GM19438 (cell line): ENCODE measurements around the gene PLGRKT.
"Not testable (repeated sequence)": the region's sequence is repeated elsewhere in the genome, so short reads cannot be mapped to it uniquely, and the experiment has no call there.

Experiments used
- ATAC-seq: cut with Tn5 transposase; IDR thresholded peaks from one replicate; pipeline ENCODE4 v1.9.1; 2021; ENCODE audit warnings: low read depth; ENCODE audit not compliant: unreplicated experiment

The PLGRKT gene

GRCh38 chr9:5433841-5434810 lies 3.6 kb downstream of the PLGRKT start:
- not testable (repeated sequence) for ATAC-seq

- ATAC-seq, result not testable (repeated sequence)
Measured at GRCh38 chr9:5433328-5433727, 4.4 kb downstream of the PLGRKT start.

GRCh38 chr9:5432890-5433289 lies 4.8 kb downstream of the PLGRKT start:
- ATAC-seq, result not testable (repeated sequence)

- no peak for ATAC-seq
Measured at GRCh38 chr9:5430912-5431311, 6.8 kb downstream of the PLGRKT start.

GRCh38 chr9:5429873-5430564 lies 7.7 kb downstream of the PLGRKT start:
- no peak for ATAC-seq

GRCh38 chr9:5428794-5429528 lies 8.8 kb downstream of the PLGRKT start:
- ATAC-seq, result no peak

GRCh38 chr9:5428172-5428571 lies 9.6 kb downstream of the PLGRKT start:
- no peak for ATAC-seq

GRCh38 chr9:5427005-5427404 lies 10.7 kb downstream of the PLGRKT start:
- ATAC-seq, result no peak

GRCh38 chr9:5425006-5425628 lies 12.6 kb downstream of the PLGRKT start:
- ATAC-seq, result no peak

GRCh38 chr9:5422276-5422675 lies 15.4 kb downstream of the PLGRKT start:
- no peak for ATAC-seq

- no peak for ATAC-seq
Measured at GRCh38 chr9:5421163-5421562, 16.6 kb downstream of the PLGRKT start.

GRCh38 chr9:5419987-5420386 lies 17.7 kb downstream of the PLGRKT start:
- ATAC-seq, result no peak

GRCh38 chr9:5418481-5418880 lies 19.2 kb downstream of the PLGRKT start:
- ATAC-seq, result no peak

- ATAC-seq, result no peak
Measured at GRCh38 chr9:5416953-5417352, 20.8 kb downstream of the PLGRKT start.

- no peak for ATAC-seq
Measured at GRCh38 chr9:5408596-5408995, 29.1 kb downstream of the PLGRKT start.

GRCh38 chr9:5402217-5402616 lies 35.5 kb downstream of the PLGRKT start:
- no peak for ATAC-seq

GRCh38 chr9:5397547-5397946 lies 40.2 kb downstream of the PLGRKT start:
- ATAC-seq, result not testable (repeated sequence)

GRCh38 chr9:5395428-5395827 lies 42.3 kb downstream of the PLGRKT start:
- ATAC-seq, result no peak

GRCh38 chr9:5393976-5394375 lies 43.7 kb downstream of the PLGRKT start:
- ATAC-seq, result not testable (repeated sequence)

- no peak for ATAC-seq
Measured at GRCh38 chr9:5393497-5393896, 44.2 kb downstream of the PLGRKT start.

GRCh38 chr9:5392285-5392684 lies 45.4 kb downstream of the PLGRKT start:
- ATAC-seq, result no peak
